Measurements from ENCODE around the gene TMEM117. TPM values are rescaled to one million over a fixed set of nuclear protein-coding genes. Genes with fewer than 3 reads are reported as not detected.
"Not testable (repeated sequence)": the region's sequence is repeated elsewhere in the genome, so short reads cannot be mapped to it uniquely, and the experiment has no call there.

Gene TMEM117
- total RNA-seq, 1 donor from 2014 or later = 22.1 TPM

- Histone ChIP-seq H3K36me3 (no peaks in the 10 kb centered on the region), H3K4me1 (no peaks in the 10 kb centered on the region), H3K4me3 (no peak overlapping the region), H3K27me3 (no peaks in the 10 kb centered on the region), H3K27ac (no peak overlapping the region), H3K9me3 (no peaks in the 10 kb centered on the region)
- no peak for DNase-seq (ENCODE audit: extremely low spot score in 2 of 2)
- intact Hi-C loops (cut with DNase I) = no loop called here
- TF ChIP-seq POLR2A (IDR thresholded peaks at IDR 0.05) (no peak), POLR2AphosphoS5 (IDR thresholded peaks at IDR 0.05; ENCODE audit: insufficient read depth in 1 of 2, low read depth in 1 of 2) (no peak)
Observed at GRCh38 chr12:43861015-43861839, 25.3 kb downstream of the TMEM117 start.

- Histone ChIP-seq H3K4me1 (no peaks in the 10 kb centered on the region), H3K27ac (no peak overlapping the region), H3K27me3 (no peaks in the 10 kb centered on the region), H3K9me3 (no peaks in the 10 kb centered on the region), H3K36me3 (no peaks in the 10 kb centered on the region), H3K4me3 (no peak overlapping the region)
- no peak for DNase-seq (ENCODE audit: extremely low spot score in 2 of 2)
- intact Hi-C loops (cut with DNase I) = no loop called here
- TF ChIP-seq POLR2AphosphoS5 (IDR thresholded peaks at IDR 0.05; ENCODE audit: insufficient read depth in 1 of 2, low read depth in 1 of 2) (no peak), CTCF (IDR thresholded peaks at IDR 0.05) (no peak)
Observed at GRCh38 chr12:43861840-43862150, 25.9 kb downstream of the TMEM117 start.

- Histone ChIP-seq H3K36me3 (no peaks in the 10 kb centered on the region), H3K4me3 (no peak overlapping the region), H3K9me3 (no peaks in the 10 kb centered on the region), H3K4me1 (no peaks in the 10 kb centered on the region), H3K27ac (no peak overlapping the region), H3K27me3 (no peaks in the 10 kb centered on the region)
- TF ChIP-seq POLR2AphosphoS5 (IDR thresholded peaks at IDR 0.05; ENCODE audit: insufficient read depth in 1 of 2, low read depth in 1 of 2) (no peak), POLR2A (IDR thresholded peaks at IDR 0.05) (no peak), CTCF (IDR thresholded peaks at IDR 0.05) (no peak)
- DNase-seq (ENCODE audit: extremely low spot score in 2 of 2) = no peak
- intact Hi-C loops (cut with DNase I) = no loop called here
Observed at GRCh38 chr12:43863770-43864366, 28.0 kb downstream of the TMEM117 start.

- H3K4me3 ChIP-seq; H3K27me3 ChIP-seq; H3K9me3 ChIP-seq; DNase-seq (ENCODE audit: extremely low spot score in 2 of 2); intact Hi-C loops (cut with DNase I); H3K4me1 ChIP-seq; H3K36me3 ChIP-seq; H3K27ac ChIP-seq: not testable (repeated sequence)
Observed at GRCh38 chr12:43864557-43864956, 28.7 kb downstream of the TMEM117 start.

GRCh38 chr12:43869184-43869583 is 33.3 kb downstream of the TMEM117 start:
- Histone ChIP-seq H3K9me3 (no peaks in the 10 kb centered on the region), H3K27me3 (no peaks in the 10 kb centered on the region), H3K4me1 (no peaks in the 10 kb centered on the region), H3K4me3 (no peak overlapping the region), H3K27ac (no peak overlapping the region), H3K36me3 (no peaks in the 10 kb centered on the region)
- TF ChIP-seq POLR2A (IDR thresholded peaks at IDR 0.05) (no peak), POLR2AphosphoS5 (IDR thresholded peaks at IDR 0.05; ENCODE audit: insufficient read depth in 1 of 2, low read depth in 1 of 2) (no peak), CTCF (IDR thresholded peaks at IDR 0.05) (no peak)
- intact Hi-C loops (cut with DNase I) = no loop called here
- DNase-seq (ENCODE audit: extremely low spot score in 2 of 2) = no peak

- H3K4me1 ChIP-seq; H3K36me3 ChIP-seq; H3K27me3 ChIP-seq; H3K27ac ChIP-seq; H3K9me3 ChIP-seq; DNase-seq (ENCODE audit: extremely low spot score in 2 of 2); intact Hi-C loops (cut with DNase I); H3K4me3 ChIP-seq: not testable (repeated sequence)
Observed at GRCh38 chr12:43869765-43870164, 33.9 kb downstream of the TMEM117 start.

- intact Hi-C loops (cut with DNase I); H3K27me3 ChIP-seq; H3K4me3 ChIP-seq; H3K36me3 ChIP-seq; H3K9me3 ChIP-seq; H3K27ac ChIP-seq; H3K4me1 ChIP-seq; DNase-seq (ENCODE audit: extremely low spot score in 2 of 2): not testable (repeated sequence)
Observed at GRCh38 chr12:43871258-43871657, 35.4 kb downstream of the TMEM117 start.
